Superior temporal gyrus (tissue), 1 donor: ENCODE results near the gene FNDC3B.
"Not testable (repeated sequence)": the region's sequence is repeated elsewhere in the genome, so short reads cannot be mapped to it uniquely, and the experiment has no call there.

Experiments used
- DNase-seq: peaks from one replicate; pipeline ENCODE4 v3.0.0-alpha.2; 2016; ENCODE audit errors: extremely low spot score

The FNDC3B gene

DNA sequence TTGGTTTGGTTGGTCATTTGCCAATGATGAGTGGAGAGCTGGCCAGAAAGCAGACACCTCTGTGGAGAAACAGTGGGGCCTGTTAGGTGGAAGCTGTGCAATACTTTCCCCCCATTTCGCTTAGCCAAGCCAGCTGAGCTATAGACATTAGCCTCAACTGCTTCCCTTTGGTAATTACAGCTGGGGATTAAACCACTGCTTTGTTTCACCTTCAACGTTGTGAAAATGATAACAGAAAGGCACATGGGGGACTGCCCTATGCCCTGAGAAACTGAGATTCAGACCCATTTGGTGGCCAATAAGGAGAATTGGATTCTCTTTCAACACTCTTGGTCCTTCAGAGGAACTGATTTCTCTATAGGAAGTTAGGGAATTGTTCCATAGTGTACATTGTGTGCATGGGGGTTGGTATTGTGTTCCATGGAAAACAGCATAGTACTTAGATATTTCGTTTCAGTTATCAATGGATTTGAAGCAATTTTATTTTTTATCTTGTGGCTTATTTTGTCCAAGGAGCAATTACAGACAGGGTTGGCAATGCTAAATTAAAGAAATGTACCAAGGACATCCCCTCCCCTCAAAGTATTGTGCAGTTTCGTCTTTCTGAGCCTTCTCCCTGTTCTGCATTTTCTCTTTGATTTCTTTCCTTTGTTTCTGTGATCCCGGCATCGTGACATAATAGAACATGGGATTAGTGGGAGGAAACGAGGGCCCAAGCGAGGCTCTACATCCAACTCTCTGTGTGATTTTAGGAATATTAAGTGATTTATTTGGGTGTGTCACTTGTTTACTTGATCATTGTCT, 194.3 kb downstream of the FNDC3B start:
- DNase-seq: no peak

DNA sequence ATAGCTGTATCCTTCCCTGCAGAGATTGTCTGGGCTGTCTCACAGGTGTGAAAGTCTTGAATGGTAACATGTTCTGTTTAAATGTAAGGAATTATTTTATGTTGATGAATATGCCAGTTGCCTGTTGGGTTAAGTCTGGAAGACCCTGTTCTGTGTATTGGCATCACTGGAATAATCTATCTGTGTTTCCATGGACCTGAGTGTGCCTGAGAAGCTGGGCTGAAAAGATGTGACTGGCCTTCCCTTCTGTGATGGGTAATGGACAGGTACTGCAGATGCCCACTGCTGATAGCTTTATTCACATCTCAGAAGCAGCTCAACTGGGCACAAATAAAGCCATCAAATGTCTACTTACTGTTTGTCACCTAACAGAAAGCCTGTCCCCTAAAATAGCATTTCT, 196.3 kb downstream of the FNDC3B start:
- DNase-seq: no peak

DNA sequence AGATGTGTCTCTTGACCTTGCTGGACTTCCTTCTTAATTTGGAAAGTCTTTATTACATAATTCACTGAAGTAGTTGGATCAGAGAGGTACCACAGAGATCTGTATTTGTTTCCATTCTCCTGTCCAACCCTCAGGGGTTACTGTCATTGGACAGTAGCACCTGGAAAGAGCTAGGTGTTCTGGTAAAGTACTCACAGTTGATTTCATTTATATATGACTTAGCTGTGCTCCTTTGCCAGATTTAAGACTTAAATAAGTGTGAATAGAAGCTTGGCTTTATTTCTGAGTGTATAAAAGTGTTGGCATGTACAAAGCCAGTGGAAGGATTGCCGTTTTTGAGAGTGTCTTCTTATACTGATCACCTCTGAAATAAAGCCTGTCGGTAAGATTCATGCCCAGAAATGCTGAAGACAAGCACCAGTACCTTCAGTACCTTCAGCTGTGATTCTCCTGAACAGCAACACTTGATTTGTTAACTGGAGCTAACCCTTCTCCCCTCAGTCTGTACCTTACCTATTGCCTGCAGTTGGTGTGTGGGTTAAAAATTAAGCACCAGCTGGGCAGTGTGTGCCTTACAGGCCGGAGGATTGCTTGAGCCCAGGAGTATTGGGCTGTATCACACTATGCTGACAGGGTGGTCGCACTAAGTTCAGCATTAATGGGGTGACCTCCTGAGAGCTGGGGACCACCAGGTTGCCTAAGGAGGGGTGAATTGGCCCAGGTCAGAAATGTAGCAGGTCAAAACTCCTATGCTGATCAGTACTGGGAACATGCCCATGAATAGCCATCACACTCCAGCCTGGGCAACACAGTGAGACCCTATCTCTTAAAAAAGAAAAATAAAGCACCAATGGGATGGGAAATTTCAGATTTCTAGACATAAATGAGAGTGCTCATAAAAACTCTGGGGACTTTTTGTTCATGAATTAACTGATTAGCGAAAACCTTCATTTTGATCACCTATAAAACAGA, 197.7 kb downstream of the FNDC3B start:
- no peak for DNase-seq

DNA sequence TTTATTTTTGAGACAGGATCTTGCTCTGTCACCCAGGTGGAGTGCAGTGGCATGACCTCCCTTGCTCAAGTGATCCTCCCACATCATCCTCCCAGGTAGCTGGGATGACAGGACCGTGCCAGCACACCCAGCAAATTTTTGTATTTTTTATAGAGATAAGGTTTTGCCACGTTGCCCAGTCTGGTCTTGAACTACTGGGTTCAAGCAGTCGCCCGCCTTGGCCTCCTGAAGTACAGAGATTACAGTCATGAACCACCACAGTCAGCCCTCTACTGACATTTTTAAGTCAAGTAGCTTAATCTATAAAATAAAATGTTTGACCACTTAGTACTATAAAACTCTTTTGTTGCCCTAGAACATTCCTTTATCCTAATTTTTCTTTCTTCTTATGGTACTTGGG, 198.8 kb downstream of the FNDC3B start:
- no peak for DNase-seq

DNA sequence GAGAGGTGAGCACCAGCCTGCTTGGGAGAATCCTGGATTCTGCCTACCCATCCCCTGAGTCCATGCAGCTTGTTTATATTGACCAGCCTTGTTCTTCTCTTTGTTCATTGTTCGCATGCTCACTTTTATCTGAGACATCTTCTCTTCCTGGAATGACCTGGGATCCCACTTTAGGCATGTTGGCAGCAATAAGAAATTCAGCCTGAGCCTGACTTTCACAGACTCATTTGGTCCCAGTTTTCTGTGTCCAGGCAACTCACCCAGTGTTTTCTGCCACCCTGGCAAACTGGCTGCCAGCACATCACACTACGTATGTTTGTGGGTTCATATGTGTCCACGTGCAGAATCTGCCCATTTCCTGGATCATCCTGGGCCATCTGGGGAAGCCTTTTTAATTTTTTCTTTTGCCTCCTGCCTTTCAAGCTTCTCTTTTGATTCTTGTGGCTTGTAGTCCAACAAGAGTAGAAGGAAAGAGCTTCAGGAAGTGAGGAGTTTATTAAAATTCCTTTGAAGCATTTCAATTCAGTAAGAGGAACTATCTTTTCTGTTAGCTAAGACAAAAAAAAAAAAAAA, 199.9 kb downstream of the FNDC3B start:
- no peak for DNase-seq

DNA sequence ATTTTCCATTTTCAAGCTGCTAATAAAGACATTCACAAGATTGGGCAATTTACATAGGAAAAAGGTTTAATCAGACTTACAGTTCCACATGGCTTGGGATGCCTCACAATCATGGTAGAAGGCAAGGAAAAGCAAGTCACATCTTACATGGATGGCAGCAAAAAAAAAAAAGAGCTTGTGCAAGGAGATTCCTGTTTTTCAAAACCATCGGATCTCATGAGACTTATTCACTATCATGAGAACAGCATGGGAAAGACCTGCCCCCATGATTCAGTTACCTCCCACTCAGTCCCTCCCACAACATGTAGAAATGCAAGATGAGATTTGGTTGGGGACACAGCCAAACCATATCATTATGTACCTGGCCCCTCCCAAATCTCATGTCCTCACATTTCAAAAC, 202.0 kb downstream of the FNDC3B start:
- no peak for DNase-seq

DNA sequence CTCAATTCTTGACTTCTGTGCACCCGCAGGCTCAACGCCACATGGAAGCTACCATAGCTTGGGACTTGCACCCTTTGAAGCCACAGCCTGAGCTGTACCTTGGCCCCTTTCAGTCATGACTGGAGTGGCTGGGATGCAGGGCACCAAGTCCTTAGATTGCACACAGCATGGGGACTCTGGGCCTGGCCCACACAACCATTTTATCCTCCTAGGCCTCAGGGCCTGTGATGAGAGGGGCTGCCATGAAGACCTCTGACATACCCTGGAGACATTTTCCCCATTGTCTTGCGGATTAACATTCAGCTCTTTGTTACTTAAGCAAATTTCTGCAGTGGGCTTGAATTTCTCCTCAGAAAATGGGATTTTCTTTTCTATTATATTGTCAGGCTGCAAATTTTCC, 203.1 kb downstream of the FNDC3B start:
- DNase-seq: not testable (repeated sequence)

DNA sequence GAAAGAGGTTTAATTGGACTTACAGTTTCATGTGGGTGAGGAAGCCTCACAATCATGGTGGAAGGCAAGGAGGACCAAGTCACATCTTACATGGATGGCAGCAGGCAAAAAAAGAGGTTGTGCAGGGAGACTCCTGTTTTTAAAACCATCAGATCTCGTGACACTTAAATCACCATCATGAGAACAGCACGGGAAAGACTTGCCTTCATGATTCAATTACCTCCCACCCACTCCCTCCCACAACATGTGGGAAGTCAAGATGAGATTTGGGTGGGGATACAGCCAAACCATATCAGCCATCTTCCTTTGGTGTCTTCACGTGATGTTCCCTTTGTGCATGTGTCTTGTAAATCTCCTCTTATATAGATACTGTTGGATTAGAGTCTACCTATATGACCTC, 204.0 kb downstream of the FNDC3B start:
- DNase-seq: not testable (repeated sequence)

DNA sequence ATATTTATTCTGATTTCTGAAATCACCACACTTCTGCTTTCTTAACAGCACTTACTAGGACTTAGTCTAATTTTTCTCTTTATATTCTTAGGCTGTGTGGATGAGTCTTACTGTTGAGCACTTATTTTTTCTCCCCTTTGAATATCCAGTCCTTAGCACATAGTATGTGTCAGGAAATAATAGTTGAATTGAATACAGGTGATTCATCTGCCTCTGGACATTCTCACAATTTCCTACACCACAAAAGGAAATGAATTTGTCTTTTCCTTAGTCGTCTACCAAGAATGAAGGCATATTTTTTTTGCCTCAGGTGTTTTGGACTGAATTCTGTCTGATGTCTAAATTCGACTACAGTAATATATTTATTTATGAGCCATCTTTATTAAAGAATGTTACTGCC, 204.6 kb downstream of the FNDC3B start:
- no peak for DNase-seq

DNA sequence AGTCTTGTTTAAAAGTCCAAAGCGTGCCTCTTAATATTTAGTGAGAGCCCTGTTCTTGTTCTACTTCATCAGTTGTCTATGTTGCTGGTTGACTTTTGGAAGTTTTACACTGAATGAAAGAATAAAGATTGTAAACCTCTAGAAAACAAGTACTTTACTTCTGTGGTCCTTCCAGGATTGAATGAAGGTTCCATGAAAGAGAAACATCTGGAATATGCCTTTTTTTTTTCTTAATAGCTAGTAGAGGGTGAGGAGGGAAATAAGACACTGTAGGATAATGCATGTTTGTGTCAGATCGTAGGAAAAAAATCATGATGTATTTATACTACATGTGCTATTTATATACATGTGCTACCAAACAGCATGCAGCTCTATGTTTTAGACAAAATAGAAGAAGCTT, 205.9 kb downstream of the FNDC3B start:
- no peak for DNase-seq

DNA sequence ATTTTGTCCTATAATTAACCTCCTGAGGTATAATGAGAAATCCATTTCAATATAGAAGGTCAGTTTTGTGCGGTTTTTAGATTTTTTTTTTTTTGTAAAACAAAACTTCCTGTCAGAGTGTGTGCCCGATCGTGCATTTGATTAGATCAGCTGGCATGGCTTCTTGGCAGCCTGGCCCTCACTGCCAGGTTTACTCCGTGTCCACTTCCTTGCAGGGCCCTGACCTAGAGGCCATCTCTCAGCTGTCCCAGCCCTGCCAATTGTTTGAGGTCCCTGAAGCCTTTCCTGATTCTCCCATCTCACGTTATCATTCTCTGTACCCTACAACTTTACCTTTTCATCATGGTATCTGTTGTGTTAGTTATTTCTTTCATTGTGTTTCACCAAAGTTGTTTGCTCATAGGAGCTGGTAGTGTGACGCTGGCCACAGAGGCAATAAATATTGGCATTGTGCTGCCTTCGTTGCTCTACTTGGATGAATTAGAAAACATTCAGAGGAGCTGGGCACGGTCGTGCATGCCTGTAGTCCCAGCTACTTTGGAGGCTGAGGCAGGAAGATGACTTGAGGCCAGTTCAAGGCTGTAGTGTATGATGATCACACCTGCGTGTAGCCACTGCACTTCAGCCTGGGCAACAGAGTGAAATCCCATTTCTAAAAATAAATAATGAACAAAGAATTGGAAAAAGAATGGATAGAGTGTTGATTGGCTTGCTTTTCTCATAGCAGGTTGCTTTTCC, 206.9 kb downstream of the FNDC3B start:
- DNase-seq: no peak

DNA sequence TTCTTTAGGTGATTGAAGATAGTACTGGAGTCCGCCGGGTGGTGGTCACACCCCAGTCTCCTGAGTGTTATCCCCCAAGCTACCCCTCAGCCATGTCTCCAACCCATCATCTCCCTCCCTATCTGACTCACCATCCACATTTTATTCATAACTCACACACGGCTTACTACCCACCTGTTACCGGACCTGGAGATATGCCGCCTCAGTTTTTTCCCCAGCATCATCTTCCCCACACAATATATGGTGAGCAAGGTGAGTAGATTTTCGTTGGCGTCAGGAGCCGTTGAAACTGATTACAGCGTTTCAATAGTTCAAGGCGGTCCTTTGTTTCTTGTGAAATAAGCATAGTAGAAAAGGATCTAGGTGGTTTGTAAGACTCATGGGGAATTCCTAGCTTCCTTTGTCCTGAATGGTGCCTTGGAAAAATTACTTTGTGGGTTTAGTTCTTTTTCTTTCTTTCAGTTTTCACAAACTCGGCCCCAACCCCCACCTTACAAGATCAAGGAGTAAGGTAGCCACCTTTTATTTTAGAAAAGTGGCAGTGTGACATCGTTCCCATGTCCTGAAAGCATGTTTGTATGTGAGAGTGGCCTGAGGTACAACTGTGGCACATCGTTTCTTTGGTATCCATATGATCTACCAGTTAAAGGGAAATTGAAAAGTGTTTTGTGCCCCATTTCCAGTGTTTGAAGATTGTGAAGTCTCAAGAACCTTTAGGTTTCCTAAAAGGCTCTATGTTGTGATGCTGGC, 208.3 kb downstream of the FNDC3B start:
- DNase-seq: no peak

DNA sequence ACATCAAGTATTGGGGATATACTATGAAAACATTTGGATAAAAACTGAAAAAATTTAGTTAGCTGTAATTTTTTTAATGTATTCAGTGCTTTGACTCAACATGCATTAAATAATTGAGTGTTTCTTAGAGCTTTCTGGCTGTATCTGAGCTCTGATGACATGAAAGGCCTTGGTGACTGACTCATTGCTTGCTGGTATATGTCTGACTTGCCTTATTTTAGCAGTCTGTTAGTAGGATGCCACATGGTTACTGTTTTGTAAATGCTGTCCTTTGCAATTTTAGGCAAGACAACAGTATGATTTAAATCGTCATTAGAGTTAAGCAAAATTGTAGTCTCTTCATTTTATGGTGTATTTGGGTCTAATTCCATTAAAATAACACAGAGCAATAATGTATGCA, 209.7 kb downstream of the FNDC3B start:
- no peak for DNase-seq

DNA sequence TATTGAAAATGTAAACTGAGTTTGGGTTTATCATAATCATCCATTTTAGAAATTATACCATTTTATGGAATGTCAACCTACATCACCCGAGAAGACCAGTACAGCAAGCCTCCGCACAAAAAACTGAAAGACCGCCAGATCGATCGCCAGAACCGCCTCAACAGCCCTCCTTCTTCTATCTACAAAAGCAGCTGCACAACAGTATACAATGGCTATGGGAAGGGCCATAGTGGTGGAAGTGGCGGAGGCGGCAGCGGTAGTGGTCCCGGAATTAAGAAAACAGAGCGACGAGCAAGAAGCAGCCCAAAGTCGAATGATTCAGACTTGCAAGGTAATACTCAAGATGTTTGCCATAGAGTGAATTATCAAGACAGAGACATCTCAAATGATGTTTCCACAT, 211.8 kb downstream of the FNDC3B start:
- no peak for DNase-seq

DNA sequence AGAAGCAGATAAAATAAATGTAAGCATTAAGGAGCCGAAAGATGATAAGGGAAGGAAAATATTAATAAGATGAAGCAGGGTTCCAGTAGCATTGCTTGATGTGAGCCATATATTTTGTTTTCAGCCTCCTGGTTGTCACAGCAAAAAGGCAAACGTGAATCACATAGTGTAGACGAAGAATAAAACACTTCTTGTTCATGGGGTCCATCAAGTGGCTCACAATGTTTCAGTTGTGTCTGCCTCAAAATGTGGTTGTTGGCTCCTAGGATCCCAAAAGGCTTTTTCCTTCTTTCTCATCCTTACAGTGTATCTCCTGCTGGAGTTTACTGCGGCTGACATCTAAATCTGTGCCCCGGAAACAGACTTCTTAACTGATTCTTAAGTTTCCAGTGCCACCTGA, 213.8 kb downstream of the FNDC3B start:
- no peak for DNase-seq

DNA sequence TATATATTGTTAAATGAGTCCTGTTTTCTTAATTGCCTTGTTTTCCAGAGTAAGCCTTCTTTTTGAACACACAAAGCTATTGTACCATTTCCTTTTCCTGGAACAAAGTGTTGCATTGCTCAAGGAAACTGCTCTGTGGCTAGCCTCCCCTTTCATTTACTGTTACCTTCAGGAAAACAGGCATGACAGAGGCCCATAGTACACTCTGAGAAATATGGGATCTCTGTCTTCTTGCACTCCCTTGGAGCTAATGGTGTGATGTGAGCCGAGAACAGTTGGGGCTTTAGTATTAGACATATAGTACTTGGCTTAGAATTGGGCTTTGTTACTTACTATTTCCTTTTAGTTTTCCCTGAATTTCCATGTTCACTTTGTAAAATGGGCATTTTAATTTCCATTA, 215.2 kb downstream of the FNDC3B start:
- no peak for DNase-seq

DNA sequence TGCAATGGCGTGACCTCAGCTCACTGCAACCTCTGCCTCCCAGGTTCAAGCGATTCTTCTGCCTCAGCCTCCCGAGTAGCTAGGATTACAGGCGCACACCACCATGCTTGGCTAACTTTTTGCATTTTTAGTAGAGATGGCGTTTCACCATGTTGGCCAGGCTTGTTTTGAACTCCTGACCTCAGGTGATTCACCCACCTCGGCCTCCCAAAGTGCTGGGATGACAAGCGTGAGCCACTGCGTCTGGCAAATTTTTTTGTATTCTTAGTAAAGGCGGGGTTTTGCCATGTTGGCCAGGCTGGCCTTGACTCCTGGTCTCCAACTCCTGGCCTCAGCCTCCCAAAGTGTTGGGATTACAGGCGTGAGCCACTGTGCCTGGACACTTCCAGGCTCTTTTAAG, 215.9 kb downstream of the FNDC3B start:
- not testable (repeated sequence) for DNase-seq

DNA sequence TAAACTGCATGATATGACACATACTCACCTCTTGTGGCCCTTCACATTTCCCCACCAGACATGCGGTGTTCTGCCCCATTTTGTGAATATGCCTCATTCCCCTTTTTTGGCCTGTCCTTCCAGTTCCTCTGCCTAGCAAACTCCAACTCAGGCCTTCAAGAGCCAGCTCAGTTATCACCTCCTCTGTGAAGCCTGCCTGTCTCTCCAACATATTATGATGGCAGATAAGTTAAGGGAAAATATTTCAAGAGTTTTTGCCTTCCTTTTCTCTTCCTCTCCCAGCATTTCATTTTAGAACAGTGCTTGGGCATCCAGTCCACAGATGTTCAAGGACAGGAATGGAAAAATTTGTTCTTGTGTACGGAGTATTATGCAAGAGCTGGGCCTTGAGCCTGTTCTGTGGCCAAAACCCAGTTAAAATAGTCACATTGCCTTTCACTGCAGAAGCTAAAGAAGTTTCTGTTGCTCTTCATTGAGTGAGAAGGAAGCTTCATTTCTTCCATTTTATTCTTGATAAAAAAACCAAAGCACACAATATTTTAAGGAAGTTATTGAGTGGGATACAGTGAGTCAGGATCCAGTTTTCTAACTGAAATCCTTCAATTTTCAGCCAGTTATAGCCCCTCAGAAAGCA, 216.8 kb downstream of the FNDC3B start:
- peak; percentile 67 for DNase-seq

DNA sequence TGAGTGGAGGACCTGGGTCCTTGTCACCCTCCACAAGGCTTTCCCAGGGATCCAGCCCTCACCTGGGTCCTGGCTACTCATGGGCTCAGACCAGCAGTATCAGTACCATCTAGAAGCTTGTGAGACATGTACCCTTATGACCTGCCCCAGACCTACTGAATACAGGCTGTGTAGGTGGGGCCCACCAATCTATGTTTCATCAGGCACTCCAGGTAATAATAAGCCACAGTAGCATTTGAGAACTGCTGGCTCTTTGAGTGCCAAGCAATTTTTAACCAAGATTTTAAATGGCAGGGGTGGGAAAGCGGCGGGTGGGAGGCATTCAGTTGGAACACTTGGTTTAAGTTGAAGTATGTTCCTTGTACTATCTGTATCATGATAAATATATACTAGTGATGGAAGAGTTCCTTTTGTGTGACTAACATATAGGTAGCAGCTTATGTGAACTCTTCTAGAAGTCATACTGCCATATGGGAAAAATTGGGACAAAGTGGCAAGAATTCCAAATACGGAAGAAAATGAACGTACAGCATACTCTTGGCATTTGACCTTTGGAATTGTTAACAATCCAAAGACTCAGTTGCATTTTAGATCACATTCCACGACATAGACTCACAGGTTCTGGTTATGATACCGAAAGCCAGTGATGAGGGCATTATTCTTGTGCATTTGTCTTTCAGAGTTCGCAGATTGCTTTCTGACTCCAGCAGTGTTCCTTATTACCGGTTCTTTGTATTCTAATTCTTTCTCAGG, 218.4 kb downstream of the FNDC3B start:
- DNase-seq: peak; percentile 44

DNA sequence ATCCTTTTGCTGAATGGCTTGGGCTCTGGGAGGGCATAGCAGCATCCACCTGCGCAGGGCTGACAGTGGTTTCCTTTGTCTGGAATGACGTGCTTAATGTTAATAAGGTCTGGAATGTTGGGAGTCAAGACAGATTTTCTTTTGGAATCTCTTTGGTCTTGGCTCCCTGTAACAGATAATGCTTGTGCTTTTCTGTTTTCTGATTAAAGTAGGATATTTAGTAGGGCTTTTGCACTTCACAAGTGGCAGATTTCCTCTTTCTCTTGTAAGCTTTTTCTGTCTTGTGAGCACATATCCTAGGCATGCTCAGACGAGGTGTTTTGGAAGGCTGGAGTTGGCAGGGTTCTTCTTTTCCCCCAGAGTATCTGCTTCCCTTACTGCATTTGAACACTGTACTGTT, 219.2 kb downstream of the FNDC3B start:
- DNase-seq: peak; percentile 56
